Left ventricle myocardium superior (tissue), 1 donor: ENCODE measurements around the gene POPDC3. TPM values are rescaled to one million over a fixed set of nuclear protein-coding genes. Genes with fewer than 3 reads are reported as not detected.

Experiments
- ATAC-seq: fragments of 200-7000 bp; cut with Tn5 transposase; one replicate; pipeline ENCODE4 v1.9.1; 2020; ENCODE audit warnings: mild to moderate bottlenecking, moderate library complexity
- DNase-seq: peaks from one replicate; pipeline ENCODE4 v3.0.0-alpha.2; 2020
- intact Hi-C: fragments of 100-400 bp; cut with micrococcal nuclease; formaldehyde crosslinking; loops from one replicate; pipeline ENCODE4 v1.11.0; 2022
- total RNA-seq: library from RNA; stranded (reverse); fragmentation: NEBNext Ultra II Directional; extraction: Animal tissue kit (Norgen Biotek cat#: 25700); gene quantifications from one replicate; pipeline ENCODE4 v1.2.1, GENCODE V29; 2021
- donor health status: DM: no; HTN: yes; CAD: no; lungs with severe emphysema.

Gene POPDC3
- total RNA-seq, 1 donor from 2014 or later, result 59.2 TPM

GRCh38 chr6:105164418-105164817 is 15.4 kb downstream of the POPDC3 start:
- ATAC-seq, result peak; percentile 93
- intact Hi-C loops, result no loop called here

GRCh38 chr6:105163183-105163582 is 16.6 kb downstream of the POPDC3 start:
- ATAC-seq (no peak), DNase-seq (no peak)
- intact Hi-C loops, result no loop called here

More at GRCh38 chr6:105164418-105164817, 15.4 kb downstream of the POPDC3 start:
- DNase-seq, result no peak

GRCh38 chr6:105162377-105162776 is 17.4 kb downstream of the POPDC3 start:
- no peak for DNase-seq
- intact Hi-C loops, result no loop called here
- no peak for ATAC-seq

GRCh38 chr6:105161421-105161820 is 18.4 kb downstream of the POPDC3 start:
- no peak for DNase-seq
- intact Hi-C loops, result no loop called here

GRCh38 chr6:105153676-105154075 is 26.1 kb downstream of the POPDC3 start:
- intact Hi-C loops, result no loop called here
- no peak for ATAC-seq
- DNase-seq, result no peak

More at GRCh38 chr6:105161421-105161820, 18.4 kb downstream of the POPDC3 start:
- ATAC-seq, result no peak

- intact Hi-C loops, result no loop called here
- ATAC-seq, result no peak
- no peak for DNase-seq
Observed at GRCh38 chr6:105152880-105153279, 26.9 kb downstream of the POPDC3 start.

GRCh38 chr6:105151644-105152043 is 28.2 kb downstream of the POPDC3 start:
- intact Hi-C loops, result no loop called here
- no peak for ATAC-seq
- no peak for DNase-seq

- no peak for DNase-seq
- intact Hi-C loops, result no loop called here
- ATAC-seq, result no peak
Observed at GRCh38 chr6:105138141-105138540, 41.7 kb downstream of the POPDC3 start.

GRCh38 chr6:105137388-105137787 is 42.4 kb downstream of the POPDC3 start:
- DNase-seq (peak; percentile 60), ATAC-seq (peak; percentile 9)
- intact Hi-C loops, result no loop called here

- DNase-seq, result peak; percentile 85
- peak; percentile 87 for ATAC-seq
- intact Hi-C loops, result no loop called here
Observed at GRCh38 chr6:105136431-105137350, 43.1 kb downstream of the POPDC3 start.

GRCh38 chr6:105135907-105136430 is 43.8 kb downstream of the POPDC3 start:
- intact Hi-C loops, result no loop called here
- no peak for ATAC-seq
- no peak for DNase-seq

GRCh38 chr6:105135056-105135455 is 44.8 kb downstream of the POPDC3 start:
- intact Hi-C loops, result no loop called here
- peak; percentile 49 for ATAC-seq
- no peak for DNase-seq

- DNase-seq (no peak), ATAC-seq (no peak)
- intact Hi-C loops, result no loop called here
Observed at GRCh38 chr6:105122717-105123116, 57.1 kb downstream of the POPDC3 start.

- intact Hi-C loops, result no loop called here
- ATAC-seq (peak; percentile 19), DNase-seq (no peak)
Observed at GRCh38 chr6:105121981-105122380, 57.8 kb downstream of the POPDC3 start.

- intact Hi-C loops, result no loop called here
- no peak for ATAC-seq
- no peak for DNase-seq
Observed at GRCh38 chr6:105120570-105120969, 59.2 kb downstream of the POPDC3 start.

- no peak for DNase-seq
- no peak for ATAC-seq
- intact Hi-C loops, result no loop called here
Observed at GRCh38 chr6:105116150-105116549, 63.7 kb downstream of the POPDC3 start.

GRCh38 chr6:105113422-105113821 is 66.4 kb downstream of the POPDC3 start:
- intact Hi-C loops, result no loop called here
- ATAC-seq (peak; percentile 77), DNase-seq (peak; percentile 37)

- ATAC-seq, result peak; percentile 62
- DNase-seq, result no peak
- intact Hi-C loops, result no loop called here
Observed at GRCh38 chr6:105112577-105112976, 67.2 kb downstream of the POPDC3 start.

- no peak for ATAC-seq
- no peak for DNase-seq
- intact Hi-C loops, result no loop called here
Observed at GRCh38 chr6:105111871-105112270, 67.9 kb downstream of the POPDC3 start.

- no peak for ATAC-seq
- intact Hi-C loops, result no loop called here
- DNase-seq, result no peak
Observed at GRCh38 chr6:105111105-105111504, 68.7 kb downstream of the POPDC3 start.
